Stimulated activated CD4-positive, alpha-beta T cell treated with anti-CD3 and anti-CD28 coated beads, Interleukin-1b, Interleukin-23, amount 100 ng/mL, for 4 hours (primary cell): ENCODE results near the gene ACTG1.
"Not testable (repeated sequence)": the region's sequence is repeated elsewhere in the genome, so short reads cannot be mapped to it uniquely, and the experiment has no call there.

ENCODE experiments used
- DNase-seq, 2 donors: peaks; one replicate each; pipeline ENCODE4 v3.0.0-alpha.2; 2020; ENCODE audit warnings: low read depth in 2 of 2

ACTG1 gene

DNA sequence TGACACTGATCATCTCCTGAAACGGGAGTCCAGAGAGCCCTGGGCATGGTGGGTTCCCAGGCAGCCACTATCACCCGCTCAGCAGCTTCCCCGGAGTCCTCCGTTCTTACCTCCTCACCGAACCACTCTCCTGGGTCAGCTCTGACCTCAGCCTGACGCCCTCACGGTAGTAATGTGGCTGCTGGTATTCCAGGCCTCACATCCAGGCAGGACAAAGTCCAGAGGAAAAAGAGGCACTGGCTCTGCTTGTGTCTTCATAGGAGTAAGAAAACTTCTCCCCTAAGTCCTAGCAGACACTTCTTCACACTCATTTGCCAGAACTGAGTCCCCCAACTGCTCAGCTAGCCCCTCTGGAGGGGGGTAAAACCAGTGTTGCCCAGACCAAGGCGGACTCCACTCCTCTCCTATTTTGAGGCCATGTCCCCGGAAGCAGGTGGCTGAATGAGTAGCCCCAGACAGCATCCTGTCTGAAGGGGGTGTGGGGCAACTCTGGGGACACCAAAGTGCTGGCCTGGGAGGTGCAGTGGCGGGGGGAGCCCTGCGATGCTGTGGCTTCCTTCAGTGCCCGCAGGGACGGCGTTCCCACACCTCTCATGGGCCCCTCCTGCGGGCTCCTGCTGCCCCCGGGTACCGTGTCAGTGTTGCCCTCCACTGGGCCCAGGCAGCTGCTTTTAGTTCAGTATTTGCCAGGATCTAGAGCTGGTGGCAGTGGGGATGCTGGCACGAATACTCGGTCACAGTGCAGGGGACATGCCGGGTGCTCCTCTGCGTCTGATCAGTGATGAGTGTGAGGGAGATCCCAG is 20.9 kb upstream of the ACTG1 start:
- DNase-seq, result no peak

DNA sequence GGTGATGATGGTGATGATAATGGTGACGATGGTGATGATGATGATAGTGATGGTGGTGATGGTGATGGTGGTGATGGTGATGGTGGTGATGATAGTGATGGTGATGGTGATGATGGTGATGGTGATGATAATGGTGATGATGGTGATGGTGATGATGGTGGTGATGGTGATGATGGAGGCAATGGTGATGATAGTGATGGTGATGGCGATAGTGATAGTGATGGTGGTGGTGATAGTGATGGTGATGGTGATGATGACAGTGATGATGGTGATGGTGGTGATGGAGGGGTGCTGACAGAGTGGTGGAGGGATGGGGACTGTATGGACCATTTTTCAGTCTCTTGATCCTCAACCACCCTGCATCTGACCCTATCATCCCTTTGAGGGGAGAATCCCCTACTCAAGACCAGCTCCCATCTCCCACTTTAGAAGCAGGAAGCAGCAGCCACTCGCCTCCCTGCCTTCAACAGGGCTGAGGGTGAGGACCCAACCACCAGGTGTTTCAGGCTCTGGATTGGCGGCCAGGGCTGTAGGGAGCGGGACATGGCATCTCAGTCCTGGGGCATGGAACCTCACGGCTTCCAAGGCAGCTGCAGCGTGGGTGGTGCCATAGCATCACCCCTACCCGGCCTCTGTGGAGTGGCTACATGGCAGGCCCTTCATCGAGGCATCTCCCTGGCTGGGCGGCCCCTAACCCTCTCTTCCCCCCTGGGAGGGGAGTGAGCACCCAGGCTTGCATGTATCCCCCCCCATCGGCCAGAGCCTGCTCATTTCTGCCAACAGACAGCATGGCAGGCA is 20.1 kb upstream of the ACTG1 start:
- DNase-seq, result no peak

DNA sequence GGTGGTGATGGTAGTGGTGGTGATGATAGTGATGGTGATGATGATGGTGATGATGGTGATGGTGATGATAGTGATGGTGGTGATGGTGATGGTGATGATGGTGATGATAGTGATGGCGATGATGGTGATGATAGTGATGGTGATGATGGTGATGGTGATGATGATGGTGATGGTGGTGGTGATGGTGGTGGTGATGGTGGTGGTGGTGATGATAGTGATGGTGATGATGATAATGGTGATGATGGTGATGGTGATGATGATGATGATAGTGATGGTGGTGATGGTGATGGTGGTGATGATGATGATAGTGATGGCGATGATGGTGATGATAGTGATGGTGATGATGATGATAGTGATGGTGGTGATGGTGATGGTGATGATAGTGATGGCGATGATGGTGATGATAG is 19.4 kb upstream of the ACTG1 start:
- not testable (repeated sequence) for DNase-seq

DNA sequence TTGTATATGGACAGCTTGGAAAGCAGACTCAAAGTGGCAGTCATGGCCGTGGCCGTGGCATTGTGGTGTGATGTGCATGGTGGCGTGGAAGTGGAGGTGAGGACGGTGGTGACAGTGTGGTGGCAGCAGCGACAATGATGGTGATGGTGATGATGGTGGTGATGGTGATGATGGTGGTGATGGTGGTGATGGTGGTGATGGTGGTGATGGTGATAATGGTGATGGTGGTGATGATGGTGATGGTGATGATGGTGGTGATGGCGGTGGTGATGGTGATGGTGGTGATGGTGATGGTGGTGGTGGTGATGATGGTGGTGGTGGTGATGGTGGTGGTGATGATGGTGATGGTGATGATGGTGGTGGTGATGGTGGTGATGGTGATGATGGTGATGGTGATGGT is 18.4 kb upstream of the ACTG1 start:
- DNase-seq, result not testable (repeated sequence)

DNA sequence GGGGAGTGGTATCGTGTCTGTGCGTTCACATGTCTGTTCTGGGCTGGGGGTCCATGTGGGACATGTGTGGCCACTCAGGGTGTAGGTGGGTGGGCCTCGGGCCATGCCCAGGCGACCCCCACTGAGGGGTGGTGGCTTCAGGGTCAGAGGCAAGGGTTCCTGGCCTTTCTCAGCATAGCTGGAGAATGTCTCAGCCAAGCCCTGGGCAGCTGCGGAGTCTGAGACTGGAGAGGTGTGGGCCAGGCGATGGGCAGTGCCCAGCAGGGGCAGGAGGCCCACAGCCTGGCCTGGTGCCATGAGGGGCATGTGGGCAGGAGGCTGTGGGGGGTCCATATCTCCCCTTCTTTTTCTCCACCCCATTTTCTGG is 16.8 kb upstream of the ACTG1 start:
- no peak for DNase-seq

DNA sequence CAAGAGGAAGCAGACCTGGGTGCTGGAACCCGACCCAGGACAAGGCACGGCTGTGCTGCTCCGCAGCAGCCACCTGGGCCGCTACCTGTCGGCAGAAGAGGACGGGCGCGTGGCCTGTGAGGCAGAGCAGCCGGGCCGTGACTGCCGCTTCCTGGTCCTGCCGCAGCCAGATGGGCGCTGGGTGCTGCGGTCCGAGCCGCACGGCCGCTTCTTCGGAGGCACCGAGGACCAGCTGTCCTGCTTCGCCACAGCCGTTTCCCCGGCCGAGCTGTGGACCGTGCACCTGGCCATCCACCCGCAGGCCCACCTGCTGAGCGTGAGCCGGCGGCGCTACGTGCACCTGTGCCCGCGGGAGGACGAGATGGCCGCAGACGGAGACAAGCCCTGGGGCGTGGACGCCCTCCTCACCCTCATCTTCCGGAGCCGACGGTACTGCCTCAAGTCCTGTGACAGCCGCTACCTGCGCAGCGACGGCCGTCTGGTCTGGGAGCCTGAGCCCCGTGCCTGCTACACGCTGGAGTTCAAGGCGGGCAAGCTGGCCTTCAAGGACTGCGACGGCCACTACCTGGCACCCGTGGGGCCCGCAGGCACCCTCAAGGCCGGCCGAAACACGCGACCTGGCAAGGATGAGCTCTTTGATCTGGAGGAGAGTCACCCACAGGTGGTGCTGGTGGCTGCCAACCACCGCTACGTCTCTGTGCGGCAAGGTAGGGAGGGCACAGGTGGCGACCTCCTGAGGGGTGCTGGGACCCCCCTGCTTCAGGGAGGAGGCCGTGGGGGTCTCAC is 16.2 kb upstream of the ACTG1 start:
- DNase-seq, result no peak

DNA sequence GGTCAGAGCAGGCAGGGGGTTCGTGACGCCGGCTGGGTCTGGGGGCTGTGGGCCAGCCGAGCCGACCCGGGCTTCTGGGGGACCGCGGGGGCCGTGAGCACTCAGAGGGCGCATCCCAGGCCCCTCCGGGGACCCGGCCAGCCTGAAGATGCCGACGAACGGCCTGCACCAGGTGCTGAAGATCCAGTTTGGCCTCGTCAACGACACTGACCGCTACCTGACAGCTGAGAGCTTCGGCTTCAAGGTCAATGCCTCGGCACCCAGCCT is 15.7 kb upstream of the ACTG1 start:
- DNase-seq, result no peak

DNA sequence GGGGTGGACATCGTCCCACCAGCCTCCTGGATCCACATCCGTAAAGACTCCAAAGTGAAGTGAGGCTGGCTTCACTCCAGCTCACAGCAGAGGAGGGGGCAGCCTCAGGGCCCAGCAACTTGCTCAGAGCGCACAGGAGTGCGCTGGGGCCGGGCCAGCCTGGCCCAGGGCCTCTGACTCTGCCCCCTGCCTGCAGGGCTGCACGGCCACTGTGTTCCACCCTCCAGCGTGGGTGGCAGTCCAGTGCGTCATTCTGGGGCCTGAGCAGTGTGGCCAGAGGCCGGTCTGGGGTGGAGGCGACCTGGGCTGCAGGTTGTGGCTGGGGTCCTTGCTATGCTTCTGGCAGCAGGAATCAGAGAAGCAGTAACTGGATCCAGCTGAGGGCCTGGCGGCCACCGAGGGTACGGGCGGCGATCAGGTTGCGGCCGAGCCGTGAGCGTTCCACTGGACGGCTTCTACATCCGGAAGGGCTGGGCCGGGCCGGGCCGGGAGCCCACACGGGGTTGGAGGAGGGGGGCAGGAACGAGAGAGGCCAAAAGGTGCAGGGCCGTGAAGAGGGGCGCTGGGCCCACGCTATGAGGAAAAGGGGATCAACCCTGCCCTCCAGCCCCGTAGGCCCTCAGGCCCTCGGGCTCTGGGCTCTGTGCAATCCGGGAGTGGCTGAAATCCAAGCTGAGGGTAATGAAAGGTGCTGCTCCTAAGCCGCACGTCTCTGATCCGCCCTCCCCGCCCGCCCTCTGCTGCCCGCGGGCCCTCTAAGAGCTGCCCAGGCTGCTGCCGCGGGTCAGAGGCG is 15.2 kb upstream of the ACTG1 start, which contains the start of gene FSCN2:
Gene FSCN2, plus strand, starts transcription at position 787 of the 793 bp plus-strand sequence. CDS start 155 bp downstream, outside the sequence.
- no peak for DNase-seq

DNA sequence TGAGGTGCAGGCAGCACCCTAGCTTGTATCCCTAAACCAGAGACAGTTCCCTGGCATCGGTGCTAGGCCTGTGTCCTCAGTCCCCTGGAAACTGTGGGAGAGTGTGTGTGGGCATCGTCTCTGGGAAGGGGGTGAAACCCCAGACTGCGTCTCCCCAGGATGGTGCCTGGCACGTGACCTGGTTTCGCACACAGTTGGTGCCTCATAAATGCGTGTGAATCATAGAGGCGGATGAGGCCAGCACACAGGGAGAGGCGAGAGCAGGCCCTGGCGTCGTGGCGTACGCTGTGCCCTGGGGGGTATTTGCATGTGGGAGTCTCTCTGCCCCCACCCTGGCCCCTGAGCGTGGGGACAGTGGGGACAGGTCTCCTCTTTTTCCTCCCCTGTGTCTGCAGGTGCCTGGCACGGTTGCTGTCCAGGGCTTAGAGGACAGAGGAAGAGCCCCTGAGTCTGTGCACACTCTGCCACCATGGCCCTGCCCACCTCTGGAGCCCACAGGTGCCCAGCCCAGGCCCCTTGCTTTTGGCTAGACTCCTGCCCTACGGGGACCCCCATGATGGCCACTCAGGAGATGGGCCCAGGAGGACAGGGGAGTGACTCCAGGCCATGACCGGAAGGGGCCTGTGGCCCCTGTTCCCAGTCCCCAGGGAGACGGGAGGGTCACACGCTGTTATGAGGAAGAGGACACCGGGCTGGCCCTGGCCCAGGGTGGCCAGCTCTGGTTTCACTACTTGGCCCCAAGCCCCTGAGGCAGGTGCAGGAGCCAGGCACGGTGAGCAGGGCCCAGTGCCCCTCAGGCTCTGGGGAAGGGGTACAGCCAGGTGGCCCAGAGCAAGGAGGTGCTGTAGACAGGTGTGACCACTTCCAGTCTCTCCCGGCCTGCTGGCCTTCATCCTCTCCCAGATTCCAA is 14.3 kb upstream of the ACTG1 start:
- DNase-seq, result no peak

DNA sequence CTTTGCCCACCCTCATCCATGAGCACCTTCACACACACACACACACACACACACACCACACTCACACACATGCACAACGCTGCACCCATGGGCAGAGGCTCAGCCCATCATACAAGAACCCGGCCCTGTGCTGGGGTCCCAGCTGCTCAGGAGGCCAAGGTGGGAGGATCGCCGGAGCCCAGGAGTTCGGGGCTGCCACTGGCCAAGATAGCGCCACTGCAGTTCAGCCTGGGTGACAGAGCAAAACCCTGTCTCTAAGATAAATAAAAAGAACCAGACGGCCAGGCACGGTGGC is 12.2 kb upstream of the ACTG1 start:
- no peak for DNase-seq

DNA sequence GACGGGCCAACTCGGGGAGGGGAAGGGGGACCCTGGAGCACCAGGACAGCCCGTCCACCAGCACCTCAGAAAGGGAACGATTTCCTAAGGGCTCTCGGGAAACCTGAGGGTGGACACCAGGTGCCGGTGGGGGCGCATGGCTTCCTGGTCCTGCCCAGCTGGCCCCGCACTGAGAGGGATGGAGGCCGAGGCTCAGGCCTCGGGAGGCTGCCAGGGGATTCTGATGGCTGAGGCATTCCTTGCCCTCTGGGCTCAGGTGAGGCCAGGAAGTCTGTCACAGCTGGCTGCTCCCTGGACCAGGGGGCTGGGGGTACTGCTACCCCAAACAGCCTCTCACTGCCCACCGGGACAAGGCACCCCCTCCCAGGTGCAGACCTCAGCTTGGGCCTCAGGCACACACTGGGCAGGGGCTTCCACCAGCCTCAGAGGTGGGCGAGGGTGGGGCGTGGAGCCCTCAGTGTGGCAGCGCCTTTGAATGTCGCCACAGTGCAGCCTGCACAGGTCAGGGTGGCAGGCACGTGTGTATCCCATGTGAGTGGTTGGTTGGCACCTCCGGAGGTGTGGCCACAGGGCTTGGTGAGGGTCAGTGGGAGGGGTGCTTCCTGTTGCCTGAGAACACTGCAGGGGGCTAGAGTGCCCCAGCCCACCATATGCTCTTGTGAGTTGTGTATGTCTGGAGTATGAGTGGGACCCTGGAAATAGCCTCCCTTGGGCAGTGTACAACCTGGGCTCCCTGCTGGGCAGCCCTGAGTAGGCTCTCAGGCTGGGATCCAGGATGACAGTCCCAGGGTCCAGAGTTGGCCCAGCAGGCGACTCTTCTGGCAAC is 11.7 kb upstream of the ACTG1 start:
- no peak for DNase-seq

DNA sequence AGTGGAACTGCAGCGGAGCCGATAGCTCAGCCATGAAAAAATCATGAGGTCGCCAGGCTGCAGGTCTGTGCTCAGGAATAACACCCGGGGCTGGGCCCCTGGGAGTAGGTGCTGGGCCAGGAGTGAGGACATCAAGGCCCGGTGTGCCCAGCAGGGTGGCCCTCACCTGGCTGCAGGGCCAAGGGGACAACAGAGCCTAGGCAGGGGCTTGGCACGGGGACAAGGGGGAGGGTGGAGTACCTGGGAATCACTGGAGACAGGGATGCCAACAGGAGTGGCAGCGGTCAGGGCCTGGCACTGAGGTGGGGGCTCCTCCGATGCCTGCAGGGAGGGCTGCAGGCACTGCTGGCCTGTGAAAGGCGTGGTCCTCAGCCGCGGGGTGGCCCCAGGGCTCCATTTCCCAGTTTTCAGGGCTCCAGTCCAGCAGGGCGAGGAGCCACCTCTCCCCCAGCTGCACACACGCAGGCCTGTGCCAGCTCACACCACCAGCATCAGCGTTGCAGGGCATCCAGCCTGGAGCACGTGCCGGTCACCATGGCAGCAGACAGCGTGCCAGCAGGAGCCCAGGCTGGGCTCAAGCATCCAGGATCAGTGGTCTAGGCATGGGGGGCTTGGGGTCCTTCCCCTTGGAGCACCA is 10.9 kb upstream of the ACTG1 start:
- DNase-seq, result no peak

DNA sequence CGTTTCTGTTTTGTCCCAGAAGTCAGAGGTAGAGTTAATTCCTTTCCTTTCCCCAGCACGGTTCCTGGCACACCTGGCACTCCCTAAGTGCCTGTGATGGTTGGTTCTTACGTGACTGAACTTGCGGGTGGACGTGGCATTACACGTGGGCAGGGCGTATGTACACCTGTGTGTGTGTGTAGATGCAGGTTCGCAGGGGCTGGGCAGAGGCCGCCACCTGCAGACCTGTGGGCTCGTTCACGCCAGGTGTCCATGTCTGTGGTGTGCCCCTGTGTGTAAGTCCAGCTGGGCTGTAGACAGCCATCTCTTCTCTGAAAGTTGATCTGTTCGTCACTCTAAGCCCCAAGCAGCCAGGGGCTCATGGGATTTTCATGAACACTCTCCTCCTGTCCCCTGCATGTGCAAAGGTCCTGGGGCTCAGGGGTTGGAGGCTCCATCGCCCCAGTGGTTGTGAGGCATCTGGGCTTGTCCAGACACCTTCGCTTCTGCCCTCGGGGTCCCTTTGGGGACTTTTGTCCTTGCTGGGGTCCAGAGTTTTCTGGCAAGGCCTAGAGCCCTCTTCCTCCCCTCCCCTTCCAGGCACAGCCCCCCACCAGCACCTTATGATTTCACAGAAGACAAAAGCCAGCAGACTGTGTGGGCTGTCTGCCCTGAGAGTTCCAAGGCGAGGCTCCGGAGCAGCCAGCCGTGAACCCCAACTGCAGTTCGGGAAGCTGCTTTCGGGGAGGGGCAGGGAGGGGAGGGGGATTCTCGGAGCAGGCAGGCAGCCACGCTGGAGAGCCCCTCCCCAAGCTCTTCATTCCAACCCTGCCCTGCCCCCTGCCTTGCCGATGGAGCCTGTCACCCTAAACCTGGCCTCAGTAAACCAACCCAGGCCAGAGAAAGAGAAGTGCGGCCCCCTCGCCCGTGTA is 10.1 kb upstream of the ACTG1 start:
- no peak for DNase-seq

DNA sequence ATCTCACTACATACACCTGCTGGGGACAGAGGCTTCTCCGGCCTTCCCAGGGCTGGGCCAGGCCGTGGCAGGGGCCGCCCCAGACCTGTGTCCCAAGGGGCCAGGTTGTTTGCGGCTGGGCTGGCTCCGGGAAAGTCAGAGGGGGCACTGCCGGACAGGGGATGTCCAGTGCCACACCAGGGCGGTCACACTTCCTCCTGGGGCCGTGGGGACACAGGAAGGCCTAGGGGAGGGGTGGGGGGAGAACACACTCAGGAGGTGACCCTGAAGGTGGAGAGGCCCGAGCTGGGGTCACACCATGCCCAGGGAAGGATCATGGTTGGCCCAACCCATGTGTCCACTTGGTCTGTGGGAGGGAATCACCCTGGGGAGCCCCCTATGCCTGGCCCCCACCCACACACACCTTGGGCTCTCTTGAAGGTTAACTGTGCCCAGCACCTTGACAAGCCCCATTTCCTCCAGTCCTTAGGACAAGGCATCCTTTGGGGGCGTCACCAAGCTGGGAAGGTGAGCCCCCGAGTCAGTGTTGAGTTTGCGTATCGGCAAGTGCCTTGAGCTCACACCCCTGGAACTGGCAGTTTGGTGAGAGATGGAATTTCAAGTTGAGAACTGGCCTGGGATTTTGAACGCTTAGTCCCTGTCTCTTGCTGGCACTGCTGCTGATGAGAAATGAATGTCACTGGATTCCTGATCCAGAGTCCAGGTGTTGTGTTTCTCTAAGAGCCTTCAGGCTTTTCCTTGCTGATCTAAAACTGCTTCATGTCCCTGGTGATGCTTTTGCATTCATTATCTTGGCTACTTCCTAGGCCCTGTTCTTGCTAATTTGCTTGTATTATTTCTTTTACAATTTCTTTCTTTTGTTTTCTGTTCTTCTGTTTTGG is 7.7 kb upstream of the ACTG1 start:
- DNase-seq, result no peak

DNA sequence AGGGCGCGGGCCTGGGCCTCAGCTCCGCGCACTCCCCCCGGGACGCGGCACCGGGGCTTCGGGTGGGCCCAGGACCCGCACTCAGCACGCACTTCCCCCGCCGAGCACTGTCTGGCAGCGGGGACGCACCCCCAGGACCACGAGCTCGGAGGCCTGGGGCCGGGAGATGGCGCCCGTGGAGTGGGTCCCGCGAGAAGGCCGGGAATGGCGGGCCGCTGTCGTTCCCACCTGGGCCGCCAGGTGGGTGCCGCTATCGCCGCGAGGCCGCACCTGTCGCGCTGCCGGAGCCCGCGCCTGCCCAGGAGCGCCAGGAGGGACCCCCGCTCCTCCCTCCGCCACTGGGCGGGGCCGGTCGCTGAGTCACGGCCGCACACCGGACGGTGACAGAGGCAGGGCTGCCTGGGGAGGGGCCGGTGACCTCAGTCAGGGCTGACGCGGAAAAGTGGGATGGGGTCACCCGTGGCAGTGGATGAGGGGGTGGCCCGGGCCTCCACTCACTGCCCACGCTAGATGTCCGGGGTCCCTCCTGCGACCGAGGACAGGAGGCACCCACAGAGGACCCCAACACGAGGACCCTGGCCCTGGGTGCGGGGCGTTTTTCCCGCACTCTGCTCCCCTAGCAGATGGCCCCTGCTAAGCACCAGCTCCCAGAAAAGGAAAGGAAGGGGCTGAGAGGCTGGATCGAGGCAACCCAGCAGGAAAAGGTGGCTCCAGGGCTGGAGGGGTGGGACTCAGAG is 6.9 kb upstream of the ACTG1 start:
- peak; percentile 57 for DNase-seq

DNA sequence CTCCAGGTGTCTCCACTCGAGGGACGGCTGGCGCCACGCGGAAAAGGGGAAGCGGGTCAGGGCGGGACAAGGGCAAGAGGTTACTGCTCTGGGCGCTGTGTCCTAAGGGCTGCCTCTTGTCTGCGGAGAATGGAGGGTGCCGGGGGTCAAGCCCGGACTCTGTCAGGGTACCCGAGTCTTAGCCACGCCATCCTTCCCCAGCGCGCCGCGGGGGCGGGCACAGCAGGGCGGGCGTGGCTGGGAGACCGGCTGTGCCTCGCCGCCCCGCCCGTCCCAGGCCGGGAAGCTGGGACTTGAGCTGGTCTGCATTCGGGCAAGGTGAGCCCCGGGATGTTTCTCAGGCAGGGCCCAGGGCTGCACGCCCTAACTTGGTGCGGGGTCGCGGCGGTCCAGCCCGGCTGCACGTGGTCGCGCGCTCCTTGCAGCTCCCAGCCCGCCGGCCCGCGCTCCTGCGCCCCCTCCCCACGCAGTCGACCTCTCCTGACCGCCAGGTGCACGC is 6.2 kb upstream of the ACTG1 start:
- DNase-seq, result peak in 1 of 2 donors; percentile 33
